Adrenal gland (tissue), 5 donors: Measurements from ENCODE around the gene RALB.

Source experiments
- POLR2A ChIP-seq, 2 donors: fragments of 450-650 bp; IDR thresholded peaks; one replicate each; pipeline ENCODE4 v1.6.1; 2017; ENCODE audit warnings: antibody characterized with exemption in 2 of 2, mild to moderate bottlenecking in 2 of 2, moderate library complexity in 1 of 2
- TF ChIP-seq, protein P1 (sequence below), 6 experiments: fragments of 450-650 bp in 4 of 6; fragments of 200-600 bp in 2 of 6; sonication (generic) in 1 of 6; IDR thresholded peaks; 1 replicate in 5 of 6; 2 replicates in 1 of 6; pipeline versions ENCODE4 v1.5.1 to v1.8.0; 2016 to 2021; ENCODE audit warnings: antibody characterized with exemption in 6 of 6, mild to moderate bottlenecking in 2 of 6, moderate library complexity in 1 of 6
- donor health status: DM: no; HTN: no; CAD: no.

DNA sequence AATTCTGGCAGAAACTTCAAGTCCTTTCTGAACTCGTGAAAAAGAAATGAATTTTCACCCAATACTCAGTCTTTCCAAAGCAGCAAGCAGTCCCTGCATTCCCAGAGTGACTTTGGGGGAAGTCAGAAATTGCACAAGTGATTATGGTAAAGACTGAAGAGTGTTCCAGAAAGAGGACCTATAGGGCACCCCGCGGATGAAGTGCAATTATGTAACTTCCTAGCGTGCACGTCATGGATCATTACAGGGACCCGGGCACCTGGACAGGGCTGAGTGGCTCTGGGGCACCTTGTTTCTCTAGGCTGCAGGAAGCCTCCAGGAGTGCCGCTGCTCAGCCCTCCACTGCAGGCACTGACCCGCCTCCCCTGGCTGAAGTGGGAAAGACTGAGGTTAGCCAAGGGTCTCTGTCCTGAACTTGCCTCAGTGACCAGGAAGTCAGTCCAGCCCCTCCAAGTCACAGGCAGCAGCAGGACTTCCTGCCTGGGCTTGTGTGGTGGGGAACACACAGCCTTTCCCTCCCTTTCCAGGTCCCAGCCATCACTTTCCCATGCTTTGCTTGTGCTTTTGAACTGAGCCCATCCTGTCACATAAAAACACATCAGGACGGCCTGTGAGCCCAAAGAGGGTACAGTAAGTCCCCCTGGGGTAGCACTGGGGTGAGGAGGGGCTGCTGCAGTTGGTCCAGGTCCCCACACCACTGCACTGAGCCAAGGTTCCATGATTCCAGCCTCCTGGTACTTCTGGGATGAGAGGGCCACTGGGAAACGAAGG lies 49.2 kb upstream of the RALB start:
- TF ChIP-seq, protein P1, sequence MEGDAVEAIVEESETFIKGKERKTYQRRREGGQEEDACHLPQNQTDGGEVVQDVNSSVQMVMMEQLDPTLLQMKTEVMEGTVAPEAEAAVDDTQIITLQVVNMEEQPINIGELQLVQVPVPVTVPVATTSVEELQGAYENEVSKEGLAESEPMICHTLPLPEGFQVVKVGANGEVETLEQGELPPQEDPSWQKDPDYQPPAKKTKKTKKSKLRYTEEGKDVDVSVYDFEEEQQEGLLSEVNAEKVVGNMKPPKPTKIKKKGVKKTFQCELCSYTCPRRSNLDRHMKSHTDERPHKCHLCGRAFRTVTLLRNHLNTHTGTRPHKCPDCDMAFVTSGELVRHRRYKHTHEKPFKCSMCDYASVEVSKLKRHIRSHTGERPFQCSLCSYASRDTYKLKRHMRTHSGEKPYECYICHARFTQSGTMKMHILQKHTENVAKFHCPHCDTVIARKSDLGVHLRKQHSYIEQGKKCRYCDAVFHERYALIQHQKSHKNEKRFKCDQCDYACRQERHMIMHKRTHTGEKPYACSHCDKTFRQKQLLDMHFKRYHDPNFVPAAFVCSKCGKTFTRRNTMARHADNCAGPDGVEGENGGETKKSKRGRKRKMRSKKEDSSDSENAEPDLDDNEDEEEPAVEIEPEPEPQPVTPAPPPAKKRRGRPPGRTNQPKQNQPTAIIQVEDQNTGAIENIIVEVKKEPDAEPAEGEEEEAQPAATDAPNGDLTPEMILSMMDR (IDR thresholded peaks at IDR 0.05): no peak
- TF ChIP-seq POLR2A (IDR thresholded peaks at IDR 0.05): no peak
